Measurements from ENCODE around the gene TYW5. TPM values are rescaled to one million over a fixed set of nuclear protein-coding genes. Genes with fewer than 3 reads are reported as not detected.

TYW5 gene
- total and polyA plus RNA-seq, 7 donors, result 2.4 to 8.0 (median 6.1) TPM

GRCh38 chr2:199946196-199946595 is 9.1 kb downstream of the TYW5 start:
- 89 to 100% methylated on average over 1 of the region's 1 CpG for WGBS, 2 donors
- H3K36me3 ChIP-seq, result peaks cover 0 to 59% (median 6%) of the 10 kb centered on the region in 4 donors
- no peak overlapping the region for H3K27ac ChIP-seq
- TF ChIP-seq CTCF (IDR thresholded peaks at IDR 0.05) (no peak), EP300 (IDR thresholded peaks at IDR 0.05) (no peak)
- no peaks in the 10 kb centered on the region for H3K27me3 ChIP-seq
- H3K4me3 ChIP-seq, result no peak overlapping the region
- H3K9me3 ChIP-seq, result no peaks in the 10 kb centered on the region
- intact Hi-C loops (cut with DNase I), result no loop called here
- no peaks in the 10 kb centered on the region for H3K4me1 ChIP-seq
- no peak for DNase-seq

- TF ChIP-seq EP300 (IDR thresholded peaks at IDR 0.05), result no peak
- TF ChIP-seq POLR2A (IDR thresholded peaks at IDR 0.05), result no peak
- no peak for TF ChIP-seq CTCF (IDR thresholded peaks at IDR 0.05)
- no peak for TF ChIP-seq POLR2AphosphoS5 (IDR thresholded peaks at IDR 0.05)
- no peak for DNase-seq
- Histone ChIP-seq H3K9me3 (no peaks in the 10 kb centered on the region), H3K27me3 (no peaks in the 10 kb centered on the region), H3K4me3 (no peak overlapping the region), H3K27ac (no peak overlapping the region), H3K36me3 (peaks cover 0 to 69% (median 11%) of the 10 kb centered on the region in 4 donors), H3K4me1 (no peaks in the 10 kb centered on the region)
- 95 to 96% methylated on average over 4 of the region's 4 CpGs for WGBS, 2 donors
- intact Hi-C loops (cut with DNase I), result no loop called here
Measured at GRCh38 chr2:199943373-199943772, 11.9 kb downstream of the TYW5 start.

GRCh38 chr2:199940373-199940772 is 14.9 kb downstream of the TYW5 start:
- no peak overlapping the region for H3K27ac ChIP-seq
- no peaks in the 10 kb centered on the region for H3K27me3 ChIP-seq
- no peaks in the 10 kb centered on the region for H3K4me1 ChIP-seq
- no peak for DNase-seq
- no peak overlapping the region for H3K4me3 ChIP-seq
- WGBS, 2 donors, result 86 to 94% methylated on average over 2 of the region's 2 CpGs
- intact Hi-C loops (cut with DNase I), result no loop called here
- no peaks in the 10 kb centered on the region for H3K9me3 ChIP-seq
- peaks cover 0 to 66% (median 9%) of the 10 kb centered on the region in 4 donors for H3K36me3 ChIP-seq
- TF ChIP-seq CTCF (IDR thresholded peaks at IDR 0.05), result no peak
- TF ChIP-seq POLR2A (IDR thresholded peaks at IDR 0.05), result no peak
- no peak for TF ChIP-seq POLR2AphosphoS5 (IDR thresholded peaks at IDR 0.05)
- no peak for TF ChIP-seq EP300 (IDR thresholded peaks at IDR 0.05)

GRCh38 chr2:199936554-199936953 is 18.7 kb downstream of the TYW5 start:
- Histone ChIP-seq H3K27me3 (no peaks in the 10 kb centered on the region), H3K27ac (no peak overlapping the region), H3K36me3 (peaks cover 13 to 71% (median 18%) of the 10 kb centered on the region in 4 donors), H3K4me1 (no peaks in the 10 kb centered on the region), H3K4me3 (no peak overlapping the region), H3K9me3 (no peaks in the 10 kb centered on the region)
- no peak for TF ChIP-seq EP300 (IDR thresholded peaks at IDR 0.05)
- no peak for TF ChIP-seq POLR2A (IDR thresholded peaks at IDR 0.05)
- no peak for TF ChIP-seq CTCF (IDR thresholded peaks at IDR 0.05)
- no peak for TF ChIP-seq POLR2AphosphoS5 (IDR thresholded peaks at IDR 0.05)
- DNase-seq, result no peak
- intact Hi-C loops (cut with DNase I), result no loop called here
- 41 to 77% methylated on average over 2 of the region's 2 CpGs for WGBS, 2 donors

- H3K4me1 ChIP-seq, result no peaks in the 10 kb centered on the region
- H3K4me3 ChIP-seq, result no peak overlapping the region
- no peak for DNase-seq
- no peak overlapping the region for H3K27ac ChIP-seq
- TF ChIP-seq EP300 (IDR thresholded peaks at IDR 0.05) (no peak), POLR2A (IDR thresholded peaks at IDR 0.05) (no peak), CTCF (IDR thresholded peaks at IDR 0.05) (no peak), POLR2AphosphoS5 (IDR thresholded peaks at IDR 0.05) (no peak)
- 61 to 73% methylated on average over 3 of the region's 3 CpGs for WGBS, 2 donors
- H3K27me3 ChIP-seq, result no peaks in the 10 kb centered on the region
- H3K36me3 ChIP-seq, result peaks cover 15 to 73% (median 20%) of the 10 kb centered on the region in 4 donors
- intact Hi-C loops (cut with DNase I), result no loop called here
- no peaks in the 10 kb centered on the region for H3K9me3 ChIP-seq
Measured at GRCh38 chr2:199933466-199933865, 21.8 kb downstream of the TYW5 start.
